ENCODE measurements around the gene PAQR4. TPM values are rescaled to one million over a fixed set of nuclear protein-coding genes. Genes with fewer than 3 reads are reported as not detected.
"Not testable (repeated sequence)": the region's sequence is repeated elsewhere in the genome, so short reads cannot be mapped to it uniquely, and the experiment has no call there.

PAQR4 gene
- polyA plus RNA-seq, 2 of the 4 experiments (the other 2 are of a cell fraction), result 8.0 to 18.6 TPM

DNA sequence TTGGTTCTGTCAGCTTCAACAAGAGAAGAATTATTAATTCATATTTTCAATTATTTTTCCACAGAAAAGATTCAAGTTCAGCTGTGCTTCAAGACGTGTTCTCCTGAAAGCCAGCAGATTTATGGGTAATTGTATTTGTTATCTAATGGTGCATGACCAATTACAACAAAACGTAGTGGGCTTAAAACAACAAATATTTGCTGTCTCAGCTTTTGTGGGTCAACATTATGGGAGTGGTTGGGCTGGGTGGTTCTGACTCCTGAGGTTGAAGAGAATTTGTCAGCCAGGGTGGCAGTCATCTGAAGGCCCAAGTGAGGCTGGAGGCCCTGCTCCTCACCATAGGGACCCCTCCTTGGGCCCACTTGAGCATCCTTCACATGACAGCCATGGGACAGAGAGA is 29.2 kb upstream of the PAQR4 start:
- Histone ChIP-seq H3K9me3 (no peaks in the 10 kb centered on the region), H3K4me2 (no peak overlapping the region), H3K27ac (no peak overlapping the region), H3K4me3 (no peak overlapping the region), H3K4me1 (no peaks in the 10 kb centered on the region)
- WGBS (ENCODE audit: missing lambda C conversion rate), result 88% methylated on average over 2 of the region's 2 CpGs
- ChIA-PET POLR2A (no interaction called here), CTCF (interaction anchor here (0.5 to 19.4 kb wide), 9 partner anchors 12 to 39 kb away, joined by 3 to 190 read pairs (median 3); no protein-coding TSS in a partner anchor)
- ATAC-seq (no peak), DNase-seq (ENCODE audit: low read depth in 1 of 2, low spot score in 1 of 2) (no peak), FAIRE-seq (no peak)
- TF ChIP-seq MAFK (IDR thresholded peaks at IDR 0.05; ENCODE audit: partially characterized antibody) (peak; percentile 83), MAZ (IDR thresholded peaks at IDR 0.05; ENCODE audit: borderline replicate concordance, low read depth, low read length) (no peak), KDM1A (IDR thresholded peaks at IDR 0.05; ENCODE audit: low read depth) (no peak)
- TF ChIP-seq, protein P1, sequence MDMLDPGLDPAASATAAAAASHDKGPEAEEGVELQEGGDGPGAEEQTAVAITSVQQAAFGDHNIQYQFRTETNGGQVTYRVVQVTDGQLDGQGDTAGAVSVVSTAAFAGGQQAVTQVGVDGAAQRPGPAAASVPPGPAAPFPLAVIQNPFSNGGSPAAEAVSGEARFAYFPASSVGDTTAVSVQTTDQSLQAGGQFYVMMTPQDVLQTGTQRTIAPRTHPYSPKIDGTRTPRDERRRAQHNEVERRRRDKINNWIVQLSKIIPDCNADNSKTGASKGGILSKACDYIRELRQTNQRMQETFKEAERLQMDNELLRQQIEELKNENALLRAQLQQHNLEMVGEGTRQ (IDR thresholded peaks at IDR 0.05), result no peak

DNA sequence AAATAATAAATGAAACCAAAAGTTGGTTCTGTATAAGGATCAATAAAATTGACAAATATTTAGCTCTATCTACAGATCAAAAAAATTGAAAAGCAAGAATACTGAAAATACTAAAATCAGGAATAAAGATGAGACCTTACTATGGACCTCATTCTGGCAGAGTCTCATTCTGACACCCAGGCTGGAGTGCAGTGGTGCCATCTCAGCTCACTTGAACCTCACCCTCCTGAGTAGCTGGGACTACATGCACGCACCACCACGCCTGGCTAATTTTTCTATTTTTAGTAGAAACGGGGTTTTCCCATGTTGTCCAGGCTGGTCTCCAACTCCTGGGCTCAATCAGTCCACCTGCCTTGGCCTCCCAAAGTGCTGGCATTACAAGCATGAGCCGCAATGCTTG is 27.1 kb upstream of the PAQR4 start:
- Histone ChIP-seq H3K27ac (no peak overlapping the region), H3K4me1 (no peaks in the 10 kb centered on the region), H3K4me3 (no peak overlapping the region), H3K4me2 (no peak overlapping the region), H3K9me3 (no peaks in the 10 kb centered on the region)
- CTCF ChIA-PET, result interaction anchor here (0.5 to 19.4 kb wide), 6 partner anchors 11 to 62 kb away, joined by 3 to 190 read pairs (median 4); no protein-coding TSS in a partner anchor
- FAIRE-seq (no peak), ATAC-seq (no peak), DNase-seq (ENCODE audit: low read depth in 1 of 2, low spot score in 1 of 2) (no peak)
- POLR2A ChIA-PET, result interaction anchor here (0.8 kb wide), 1 partner anchor 90 kb away, joined by 6 read pairs; no protein-coding TSS in a partner anchor
- TF ChIP-seq, protein P2, sequence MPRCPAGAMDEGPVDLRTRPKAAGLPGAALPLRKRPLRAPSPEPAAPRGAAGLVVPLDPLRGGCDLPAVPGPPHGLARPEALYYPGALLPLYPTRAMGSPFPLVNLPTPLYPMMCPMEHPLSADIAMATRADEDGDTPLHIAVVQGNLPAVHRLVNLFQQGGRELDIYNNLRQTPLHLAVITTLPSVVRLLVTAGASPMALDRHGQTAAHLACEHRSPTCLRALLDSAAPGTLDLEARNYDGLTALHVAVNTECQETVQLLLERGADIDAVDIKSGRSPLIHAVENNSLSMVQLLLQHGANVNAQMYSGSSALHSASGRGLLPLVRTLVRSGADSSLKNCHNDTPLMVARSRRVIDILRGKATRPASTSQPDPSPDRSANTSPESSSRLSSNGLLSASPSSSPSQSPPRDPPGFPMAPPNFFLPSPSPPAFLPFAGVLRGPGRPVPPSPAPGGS (IDR thresholded peaks at IDR 0.05), result no peak
- TF ChIP-seq, protein P3, sequence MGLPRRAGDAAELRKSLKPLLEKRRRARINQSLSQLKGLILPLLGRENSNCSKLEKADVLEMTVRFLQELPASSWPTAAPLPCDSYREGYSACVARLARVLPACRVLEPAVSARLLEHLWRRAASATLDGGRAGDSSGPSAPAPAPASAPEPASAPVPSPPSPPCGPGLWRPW (IDR thresholded peaks at IDR 0.05), result no peak
- TF ChIP-seq POLR2AphosphoS2 (conservative IDR thresholded peaks at IDR 0.05; ENCODE audit: low read length) (no peak), EHMT2 (IDR thresholded peaks at IDR 0.05; ENCODE audit: low read depth) (no peak), ZFP36 (IDR thresholded peaks at IDR 0.05; ENCODE audit: borderline replicate concordance, partially characterized antibody) (no peak)
- WGBS (ENCODE audit: missing lambda C conversion rate), result 89% methylated on average over 4 of the region's 4 CpGs

DNA sequence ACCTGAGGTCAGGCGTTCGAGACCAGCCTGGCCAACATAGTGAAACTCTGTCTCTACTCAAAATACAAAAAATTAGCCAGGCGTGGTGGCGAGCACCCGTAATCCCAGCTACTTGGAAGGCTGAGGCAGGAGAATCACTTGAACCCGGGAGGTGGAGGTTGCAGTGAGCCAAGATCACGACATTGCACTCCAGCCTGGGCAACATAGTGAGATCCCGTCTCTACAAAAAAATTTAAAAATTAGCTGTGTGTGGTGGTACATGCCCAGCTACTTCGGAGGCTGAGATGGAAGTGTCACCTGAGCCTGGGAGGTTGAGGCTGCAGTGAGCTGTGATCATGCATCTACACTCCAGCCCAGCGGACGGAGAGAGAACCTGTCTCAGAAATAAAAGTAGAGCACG is 25.4 kb upstream of the PAQR4 start:
- H3K9me3 ChIP-seq; H3K4me1 ChIP-seq; FAIRE-seq; H3K4me2 ChIP-seq; H3K4me3 ChIP-seq; ATAC-seq; H3K27ac ChIP-seq; DNase-seq (ENCODE audit: low read depth in 1 of 2, low spot score in 1 of 2); POLR2A ChIA-PET: not testable (repeated sequence)
- WGBS (ENCODE audit: missing lambda C conversion rate), result 91% methylated on average over 12 of the region's 12 CpGs
- CTCF ChIA-PET, result interaction anchor here (0.7 to 19.4 kb wide), 3 partner anchors 16 to 53 kb away, joined by 3 to 190 read pairs (median 97); partner anchors contain the start of gene KREMEN2

DNA sequence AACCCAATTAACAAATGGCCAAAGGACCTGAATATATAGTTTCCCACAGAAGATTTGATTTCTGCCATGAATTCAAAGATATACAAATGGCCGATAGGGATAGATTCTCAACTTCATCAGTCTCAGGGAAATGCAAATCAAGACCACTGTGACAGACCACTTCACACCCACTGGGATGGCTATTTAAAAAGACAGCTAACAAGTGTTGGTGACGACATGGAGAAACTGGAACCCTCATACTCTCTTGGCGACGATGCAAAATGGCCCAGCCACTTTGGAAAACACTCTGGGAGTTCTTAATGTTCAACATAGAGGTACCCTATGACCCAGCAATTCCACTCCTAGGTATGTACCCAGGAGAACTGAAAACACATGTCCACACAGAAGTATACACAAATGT is 22.5 kb upstream of the PAQR4 start:
- CTCF ChIA-PET, result interaction anchor here (1.0 to 19.4 kb wide), 3 partner anchors 10 to 19 kb away, joined by 4 to 190 read pairs (median 97); partner anchors contain the start of gene KREMEN2
- WGBS (ENCODE audit: missing lambda C conversion rate), result 98% methylated on average over 4 of the region's 4 CpGs
- POLR2A ChIA-PET, result interaction anchor here (0.7 kb wide), 1 partner anchor 18 kb away, joined by 4 read pairs; no protein-coding TSS in a partner anchor

More for the DNA sequence above, 22.5 kb upstream of the PAQR4 start:
- FAIRE-seq (no peak), DNase-seq (ENCODE audit: low read depth in 1 of 2, low spot score in 1 of 2) (no peak), ATAC-seq (no peak)
- no peaks in the 10 kb centered on the region for H3K4me1 ChIP-seq
- no peak overlapping the region for H3K27ac ChIP-seq
- no peak for TF ChIP-seq BHLHE40 (IDR thresholded peaks at IDR 0.05; ENCODE audit: low read depth, low read length)
- no peak for TF ChIP-seq RCOR1 (IDR thresholded peaks at IDR 0.05; ENCODE audit: low read depth, low read length)
- TF ChIP-seq CEBPB (IDR thresholded peaks at IDR 0.05), result no peak
- TF ChIP-seq EHF (CRISPR knock-in tag; IDR thresholded peaks at IDR 0.05), result no peak
- TF ChIP-seq CHD4 (IDR thresholded peaks at IDR 0.05; ENCODE audit: borderline replicate concordance), result no peak
- TF ChIP-seq, protein P3 (IDR thresholded peaks at IDR 0.05), result no peak
- no peak for TF ChIP-seq MYC (IDR thresholded peaks at IDR 0.05; ENCODE audit: borderline replicate concordance, low read length)
- TF ChIP-seq, protein P4, sequence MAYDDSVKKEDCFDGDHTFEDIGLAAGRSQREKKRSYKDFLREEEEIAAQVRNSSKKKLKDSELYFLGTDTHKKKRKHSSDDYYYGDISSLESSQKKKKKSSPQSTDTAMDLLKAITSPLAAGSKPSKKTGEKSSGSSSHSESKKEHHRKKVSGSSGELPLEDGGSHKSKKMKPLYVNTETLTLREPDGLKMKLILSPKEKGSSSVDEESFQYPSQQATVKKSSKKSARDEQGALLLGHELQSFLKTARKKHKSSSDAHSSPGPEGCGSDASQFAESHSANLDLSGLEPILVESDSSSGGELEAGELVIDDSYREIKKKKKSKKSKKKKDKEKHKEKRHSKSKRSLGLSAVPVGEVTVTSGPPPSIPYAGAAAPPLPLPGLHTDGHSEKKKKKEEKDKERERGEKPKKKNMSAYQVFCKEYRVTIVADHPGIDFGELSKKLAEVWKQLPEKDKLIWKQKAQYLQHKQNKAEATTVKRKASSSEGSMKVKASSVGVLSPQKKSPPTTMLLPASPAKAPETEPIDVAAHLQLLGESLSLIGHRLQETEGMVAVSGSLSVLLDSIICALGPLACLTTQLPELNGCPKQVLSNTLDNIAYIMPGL (CRISPR knock-in tag; IDR thresholded peaks at IDR 0.05; ENCODE audit: borderline replicate concordance), result no peak
- TF ChIP-seq NPAS2 (CRISPR knock-in tag; IDR thresholded peaks at IDR 0.05; ENCODE audit: borderline replicate concordance), result no peak
- TF ChIP-seq NR3C1 (IDR thresholded peaks at IDR 0.05), result no peak
- TF ChIP-seq, protein P5, sequence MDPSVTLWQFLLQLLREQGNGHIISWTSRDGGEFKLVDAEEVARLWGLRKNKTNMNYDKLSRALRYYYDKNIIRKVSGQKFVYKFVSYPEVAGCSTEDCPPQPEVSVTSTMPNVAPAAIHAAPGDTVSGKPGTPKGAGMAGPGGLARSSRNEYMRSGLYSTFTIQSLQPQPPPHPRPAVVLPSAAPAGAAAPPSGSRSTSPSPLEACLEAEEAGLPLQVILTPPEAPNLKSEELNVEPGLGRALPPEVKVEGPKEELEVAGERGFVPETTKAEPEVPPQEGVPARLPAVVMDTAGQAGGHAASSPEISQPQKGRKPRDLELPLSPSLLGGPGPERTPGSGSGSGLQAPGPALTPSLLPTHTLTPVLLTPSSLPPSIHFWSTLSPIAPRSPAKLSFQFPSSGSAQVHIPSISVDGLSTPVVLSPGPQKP (IDR thresholded peaks at IDR 0.05; ENCODE audit: low read depth, low read length), result no peak
- no peaks in the 10 kb centered on the region for H3K9me3 ChIP-seq
- no peak overlapping the region for H3K4me3 ChIP-seq
- no peak overlapping the region for H3K4me2 ChIP-seq
